GM12891 (cell line): ENCODE measurements around the gene DPF1.

Source experiments
- POLR2A ChIP-seq: IDR thresholded peaks from 2 replicates; pipeline ENCODE4 v1.6.1; 2011; ENCODE audit warnings: low read depth, low read length, control low read depth
- POLR2AphosphoS5 ChIP-seq: IDR thresholded peaks from 2 replicates; pipeline ENCODE4 v1.6.1; 2011; ENCODE audit warnings: low read depth, low read length, control low read depth
- TAF1 ChIP-seq: IDR thresholded peaks from 2 replicates; pipeline ENCODE4 v1.6.1; 2011; ENCODE audit warnings: low read depth, low read length, control low read depth

DNA sequence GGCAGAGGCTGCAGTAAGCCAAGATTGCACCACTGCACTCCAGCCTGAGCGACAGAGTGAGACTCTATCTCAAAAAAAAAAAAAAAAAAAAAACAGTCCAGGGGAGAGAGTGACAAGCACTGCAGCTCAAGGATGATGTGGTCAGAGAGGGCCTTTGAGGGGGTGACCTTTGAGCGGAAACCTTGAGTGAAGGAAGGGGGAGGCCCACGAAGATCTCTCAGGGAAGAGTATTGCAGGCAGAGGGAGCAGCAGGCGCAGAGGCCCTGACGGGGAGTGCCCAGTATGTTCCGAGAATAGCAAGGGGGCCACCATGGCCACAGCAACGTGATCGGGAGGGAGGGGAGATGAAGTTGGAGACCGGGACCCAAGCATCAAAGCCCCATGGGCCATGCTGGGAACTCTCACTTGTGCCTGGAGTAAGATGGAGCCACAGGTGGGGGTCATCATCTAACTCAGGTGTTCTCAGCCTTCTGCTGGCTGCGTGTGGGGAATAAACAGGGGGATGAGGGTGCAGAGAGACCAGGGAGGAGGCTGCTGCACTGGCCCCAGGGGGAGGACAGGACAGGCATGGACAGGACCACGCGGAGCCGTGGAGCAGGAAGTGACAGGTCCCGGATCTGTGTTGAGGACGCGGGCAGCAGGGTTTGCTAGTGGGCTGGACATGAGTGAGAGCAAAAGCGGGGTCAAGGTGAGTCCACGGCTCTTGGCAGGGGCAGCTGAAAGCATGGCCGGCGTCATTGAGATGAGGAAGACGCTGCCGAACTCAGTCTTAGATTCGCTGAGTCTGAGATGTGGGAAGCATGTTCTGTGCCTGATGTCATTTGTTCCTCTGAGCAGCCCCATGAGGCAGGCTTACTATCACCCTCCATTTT lies 60.4 kb downstream of the DPF1 start:
- TF ChIP-seq POLR2A: no peak
- TF ChIP-seq POLR2AphosphoS5: no peak
- TF ChIP-seq TAF1: no peak
